Upper lobe of left lung (tissue), 6 donors: ENCODE results near the gene ZBED3. TPM values are rescaled to one million over a fixed set of nuclear protein-coding genes. Genes with fewer than 3 reads are reported as not detected.

Experiments
- ATAC-seq, 2 donors: fragments of 200-7000 bp; cut with Tn5 transposase; one replicate each; pipeline ENCODE4 v1.9.1; 2022; ENCODE audit warnings: mild to moderate bottlenecking in 2 of 2, moderate library complexity in 2 of 2; ENCODE audit not compliant: low FRiP score in 2 of 2
- DNase-seq, 2 donors: peaks; one replicate each; pipeline ENCODE4 v3.0.0-alpha.2; 2019 to 2020
- H3K27ac ChIP-seq, 4 donors: fragments of 200-600 bp; sonication (generic); one replicate each; pipeline ENCODE4 v1.5.1; 2016 to 2019
- H3K27me3 ChIP-seq, 4 donors: fragments of 200-600 bp; sonication (generic); one replicate each; pipeline ENCODE4 v1.5.1; 2017 to 2019
- H3K36me3 ChIP-seq, 4 donors: fragments of 200-600 bp; sonication (generic); one replicate each; pipeline ENCODE4 v1.5.1; 2016 to 2019
- H3K4me1 ChIP-seq, 4 donors: fragments of 200-600 bp; sonication (generic); one replicate each; pipeline ENCODE4 v1.5.1; 2018 to 2019
- H3K4me3 ChIP-seq, 4 donors: fragments of 200-600 bp; sonication (generic); one replicate each; pipeline ENCODE4 v1.5.1; 2017 to 2019; ENCODE audit warnings: mild to moderate bottlenecking in 2 of 4, moderate library complexity in 1 of 4
- H3K9me3 ChIP-seq, 4 donors: fragments of 200-600 bp; sonication (generic); one replicate each; pipeline ENCODE4 v1.5.1; 2018 to 2019
- CTCF ChIP-seq, 6 experiments: fragments of 450-650 bp in 4 of 6; fragments of 200-600 bp in 2 of 6; sonication (generic) in 2 of 6; IDR thresholded peaks; one replicate each; pipeline ENCODE4 v1.5.1; 2016 to 2019; ENCODE audit warnings: antibody characterized with exemption in 6 of 6
- EP300 ChIP-seq, 4 donors: sonication (generic); formaldehyde crosslinking; IDR thresholded peaks; one replicate each; pipeline ENCODE4 v1.5.1; 2017; ENCODE audit warnings: antibody characterized with exemption in 4 of 4, control low read depth in 2 of 4
- POLR2A ChIP-seq, 4 donors: fragments of 450-650 bp; IDR thresholded peaks; one replicate each; pipeline ENCODE4 v1.5.1; 2016 to 2017; ENCODE audit warnings: antibody characterized with exemption in 4 of 4, mild to moderate bottlenecking in 2 of 4
- POLR2AphosphoS5 ChIP-seq, 2 donors: sonication (generic); formaldehyde crosslinking; IDR thresholded peaks; one replicate each; pipeline ENCODE4 v1.5.1; 2017; ENCODE audit warnings: antibody characterized with exemption in 2 of 2
- WGBS, 2 donors: methylation state at CpG; one replicate each; pipeline ENCODE4 v1.1.5; 2017 to 2018; 5-methylcytosine and 5-hydroxymethylcytosine counted together
- small RNA-seq, 4 donors: library from RNA; depleted of rRNA; stranded (forward); fragments of <200 nt; gene quantifications; one replicate each; pipeline ENCODE3, GENCODE V24; 2016
- total RNA-seq, 6 donors: library from RNA; depleted of rRNA in 4 of 6; stranded (reverse); fragments of >200 nt in 4 of 6; gene quantifications; one replicate each; pipeline versions ENCODE4 v1.1.0 to v1.2.1, GENCODE V29; 2016 to 2021
- donor health status: DM: no; HTN: no; CAD: no; lungs with moderate emphysema.
- donor health status: DM: no; HTN: yes; CAD: no; lungs with severe emphysema.

Gene ZBED3
- total RNA-seq, 6 donors from 2014 or later: 8.1 to 32.1 (median 17.0) TPM

DNA sequence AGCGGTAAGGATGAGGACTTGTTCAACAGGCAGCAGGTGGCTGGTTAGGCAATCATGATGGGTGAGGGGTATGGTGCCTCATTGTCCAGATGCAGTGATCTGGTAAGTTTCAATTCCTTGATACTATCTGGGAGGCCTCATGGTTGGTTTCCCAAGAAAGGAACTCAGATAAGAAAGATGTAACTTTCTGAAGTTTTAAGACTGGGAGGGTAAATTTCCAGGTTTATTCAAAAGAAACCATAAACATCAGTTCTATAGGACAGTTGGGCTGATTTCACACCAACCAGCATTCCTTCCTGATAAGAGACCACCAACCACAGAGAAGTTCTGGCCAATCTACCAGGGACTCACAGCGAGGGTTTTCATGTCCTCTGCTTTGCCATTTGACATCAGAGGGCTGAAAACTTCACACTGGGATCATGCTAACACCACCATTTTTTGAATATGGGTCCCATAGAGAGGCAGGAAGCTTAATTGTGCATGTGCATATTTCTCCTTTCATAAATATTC lies 57.7 kb downstream of the ZBED3 start:
- Histone ChIP-seq H3K36me3 (peaks cover 0 to 3% (median 0%) of the 10 kb centered on the region in 4 donors), H3K27ac (peak overlapping the region in 3 of 4 donors; percentile 94 to 95 (median 94)), H3K4me1 (peaks cover 9 to 18% (median 15%) of the 10 kb centered on the region in 4 donors), H3K4me3 (peak overlapping the region in 3 of 4 donors; percentile 80 to 96 (median 96)), H3K9me3 (peaks cover 0 to 8% (median 3%) of the 10 kb centered on the region in 4 donors), H3K27me3 (no peaks in the 10 kb centered on the region)
- TF ChIP-seq CTCF (IDR thresholded peaks at IDR 0.05) (no peak), EP300 (IDR thresholded peaks at IDR 0.05) (no peak), POLR2AphosphoS5 (IDR thresholded peaks at IDR 0.05) (no peak), POLR2A (IDR thresholded peaks at IDR 0.05) (no peak)
- no peak for DNase-seq
- 94 to 96% methylated on average over 2 of the region's 2 CpGs for WGBS, 2 donors
- ATAC-seq: no peak

GRCh38 chr5:77028631-77029375 lies 58.3 kb downstream of the ZBED3 start:
- DNase-seq (no peak), ATAC-seq (no peak)
- H3K9me3 ChIP-seq: peaks cover 0 to 8% (median 3%) of the 10 kb centered on the region in 4 donors
- no peak overlapping the region for H3K27ac ChIP-seq
- no peak for TF ChIP-seq CTCF (IDR thresholded peaks at IDR 0.05)
- no peak for TF ChIP-seq EP300 (IDR thresholded peaks at IDR 0.05)
- TF ChIP-seq POLR2AphosphoS5 (IDR thresholded peaks at IDR 0.05): no peak
- no peak for TF ChIP-seq POLR2A (IDR thresholded peaks at IDR 0.05)
- H3K36me3 ChIP-seq: no peaks in the 10 kb centered on the region
- 95 to 98% methylated on average over 4 of the region's 4 CpGs for WGBS, 2 donors
- H3K27me3 ChIP-seq: no peaks in the 10 kb centered on the region
- H3K4me1 ChIP-seq: peaks cover 9 to 18% (median 15%) of the 10 kb centered on the region in 4 donors
- no peak overlapping the region for H3K4me3 ChIP-seq

DNA sequence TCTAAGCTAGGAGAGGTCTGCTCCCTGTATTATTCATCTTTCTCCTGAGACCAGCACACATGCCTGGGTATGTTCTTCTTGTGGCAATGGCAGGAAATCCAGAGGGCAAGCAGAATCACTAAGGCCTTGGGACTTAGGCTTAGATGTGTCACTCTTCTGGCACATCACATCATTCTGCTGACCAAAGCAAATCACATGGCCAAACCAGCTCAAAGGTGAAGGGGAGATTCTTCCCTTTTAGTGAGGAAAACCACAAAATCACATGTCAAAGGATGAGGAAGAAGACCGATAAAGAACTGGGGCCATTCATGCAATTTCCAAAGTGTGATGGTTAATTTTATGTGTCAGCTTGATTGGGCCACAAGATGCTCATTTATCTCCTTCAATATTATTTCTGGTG lies 62.6 kb downstream of the ZBED3 start:
- DNase-seq: peak in 1 of 2 donors; percentile 30
- Histone ChIP-seq H3K27ac (no peak overlapping the region), H3K27me3 (no peaks in the 10 kb centered on the region), H3K4me3 (no peak overlapping the region), H3K9me3 (peaks cover 0 to 7% (median 2%) of the 10 kb centered on the region in 4 donors), H3K36me3 (no peaks in the 10 kb centered on the region), H3K4me1 (peaks cover 0 to under 1% (median 0%) of the 10 kb centered on the region in 4 donors)
- TF ChIP-seq CTCF (IDR thresholded peaks at IDR 0.05): no peak
- TF ChIP-seq POLR2A (IDR thresholded peaks at IDR 0.05): no peak
- peak in 1 of 4 donors; percentile 25 for TF ChIP-seq EP300 (IDR thresholded peaks at IDR 0.05)
- TF ChIP-seq POLR2AphosphoS5 (IDR thresholded peaks at IDR 0.05): no peak
- WGBS, 2 donors: 60 to 79% methylated on average over 1 of the region's 1 CpG
- ATAC-seq: peak in 1 of 2 donors; percentile 28

DNA sequence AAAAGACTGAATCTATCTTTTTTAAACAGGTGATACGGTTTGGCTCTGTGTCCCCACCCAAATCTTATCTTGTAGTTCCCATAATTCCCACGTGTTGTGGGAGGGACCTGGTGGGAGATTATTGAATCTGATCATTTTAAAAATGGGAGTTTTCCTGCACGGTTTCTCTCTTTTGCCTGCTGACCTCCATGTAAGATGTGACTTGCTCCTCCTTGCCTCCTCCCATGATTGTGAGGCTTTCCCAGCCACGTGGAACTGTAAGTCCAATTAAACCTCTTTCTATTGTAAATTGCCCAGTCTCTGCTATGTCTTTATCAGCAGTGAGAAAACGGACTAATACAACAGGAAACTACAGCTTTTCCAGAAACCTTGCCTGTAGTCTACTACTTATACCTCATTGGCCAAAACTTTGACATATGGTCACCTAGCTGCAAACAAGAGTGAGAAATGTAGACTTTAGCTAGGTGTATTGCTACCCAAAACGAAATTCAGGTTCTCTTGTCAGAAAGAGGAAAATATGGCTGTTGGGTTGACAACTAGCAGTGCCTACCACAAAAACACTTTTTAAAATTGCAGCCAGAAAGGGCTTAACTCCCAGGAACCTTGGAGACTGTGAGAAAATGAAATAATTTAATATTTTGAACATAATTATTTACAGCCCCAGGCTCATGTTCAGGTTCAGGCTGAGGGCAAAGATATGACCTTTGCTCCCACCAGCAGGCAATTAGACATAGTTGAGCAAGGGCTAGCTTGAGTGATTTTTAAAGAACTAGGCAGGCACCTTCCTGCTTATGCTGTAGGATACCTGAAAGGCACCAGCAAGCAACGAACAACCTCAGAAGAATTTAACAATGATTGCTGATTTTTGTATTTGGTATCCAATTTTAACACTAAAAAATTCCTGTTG lies 64.3 kb downstream of the ZBED3 start:
- H3K27ac ChIP-seq: no peak overlapping the region
- no peak for DNase-seq
- no peak for ATAC-seq
- no peak overlapping the region for H3K4me3 ChIP-seq
- H3K36me3 ChIP-seq: no peaks in the 10 kb centered on the region
- H3K27me3 ChIP-seq: no peaks in the 10 kb centered on the region
- 63 to 75% methylated on average over 7 of the region's 7 CpGs for whole genome bisulfite sequencing, 2 donors
- TF ChIP-seq POLR2A (IDR thresholded peaks at IDR 0.05) (no peak), EP300 (IDR thresholded peaks at IDR 0.05) (no peak), CTCF (IDR thresholded peaks at IDR 0.05) (no peak), POLR2AphosphoS5 (IDR thresholded peaks at IDR 0.05) (no peak)
- no peaks in the 10 kb centered on the region for H3K4me1 ChIP-seq
- no peaks in the 10 kb centered on the region for H3K9me3 ChIP-seq

Small RNAs within 50 kb of the gene (small RNA-seq; reads per million reads assigned to genes)
- gene SNORA47: 140 to 297 (median 205) reads per million in 4 donors

Other genes starting within 250 kb of the ZBED3 start
- gene S100Z, start 237.3 kb downstream of the ZBED3 start, total RNA-seq: 1 to 10 TPM in 2 of 6 donors, under 1 TPM in 2, not detected in 2; 0.37 to 2.1 (median 0.82) TPM
- gene CRHBP, start 134.2 kb downstream of the ZBED3 start, total RNA-seq: under 1 TPM in 3 of 6 donors, not detected in 3; 0.30 to 0.81 (median 0.63) TPM
- gene AGGF1, start 56.9 kb downstream of the ZBED3 start, total RNA-seq: 10 to 100 TPM; 20.4 to 51.3 (median 26.3) TPM
- 10 to 100 TPM in 3 of 6 donors, 1 to 10 TPM in 3; 5.8 to 21.9 (median 9.7) TPM for gene PDE8B, start 123.4 kb upstream of the ZBED3 start, total RNA-seq